ENCODE measurements around the gene SSC4D. TPM values are rescaled to one million over a fixed set of nuclear protein-coding genes. Genes with fewer than 3 reads are reported as not detected.

The SSC4D gene
- total and polyA plus RNA-seq, 9 of the 15 experiments (the other 6 are each of a cell fraction or from before 2014, with no cell fraction given) = 0.06 to 1.1 (median 0.85) TPM; not detected in 1

DNA sequence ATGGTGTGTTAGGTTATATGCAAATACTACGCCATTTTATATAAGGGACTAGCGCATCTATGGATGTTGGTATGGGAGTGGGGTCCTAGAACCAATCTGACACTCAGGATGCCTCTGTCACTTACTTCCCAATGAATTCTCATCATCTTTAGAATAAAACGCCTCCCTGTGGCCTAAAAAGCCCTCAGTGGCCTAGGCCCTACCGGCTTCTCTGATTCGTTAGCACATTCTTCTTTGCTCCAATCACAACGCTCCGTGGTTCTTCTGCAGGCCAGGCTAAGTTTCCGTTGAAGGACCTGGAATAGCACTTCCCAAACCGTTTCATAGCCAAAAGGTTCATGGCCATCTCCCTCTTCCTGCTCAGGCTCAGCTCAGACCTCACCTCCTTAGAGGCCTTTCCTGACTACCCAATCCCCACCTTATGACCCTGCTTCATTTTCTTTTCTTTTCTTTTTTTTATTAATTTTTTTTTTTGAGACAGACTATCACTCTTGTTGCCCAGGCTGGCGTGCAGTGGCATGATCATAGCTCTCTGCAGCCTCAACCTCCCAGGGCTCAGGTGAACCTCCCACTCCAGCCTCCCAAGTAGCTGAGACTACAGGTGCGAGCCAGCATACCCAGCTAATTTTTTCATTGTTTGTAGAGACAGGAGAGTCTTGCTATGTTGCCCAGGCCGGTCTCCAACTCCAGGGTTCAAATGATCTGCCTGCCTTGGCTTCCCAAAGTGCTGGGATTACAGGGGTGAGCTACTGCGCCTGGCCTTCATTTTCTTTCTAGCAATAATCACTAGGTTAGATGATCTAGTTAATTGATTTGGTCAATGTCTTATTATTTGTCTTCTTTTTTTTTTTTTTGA is 26.2 kb downstream of the SSC4D start (continued):
- peak; percentile 71 for TF ChIP-seq JUND (IDR thresholded peaks at IDR 0.05; ENCODE audit: borderline replicate concordance, low read depth, low read length)
- TF ChIP-seq JUND (tag; IDR thresholded peaks at IDR 0.05; ENCODE audit: borderline replicate concordance, low read depth, low read length) = peak; percentile 74; the same call in 2 of the 3 replicates
- TF ChIP-seq POLR2G (IDR thresholded peaks at IDR 0.05; ENCODE audit: low read depth, low read length) = no peak
- TF ChIP-seq BACH1 (tag; IDR thresholded peaks at IDR 0.05) = no peak
- TF ChIP-seq CHD4 (IDR thresholded peaks at IDR 0.05; ENCODE audit: insufficient read depth, insufficient replicate concordance, low read depth, low read length, poor library complexity, severe bottlenecking) = no peak
- TF ChIP-seq PHF21A (IDR thresholded peaks at IDR 0.05; ENCODE audit: borderline replicate concordance, low read depth) = peak; percentile 98; the same call in 1 of the 2 replicates
- TF ChIP-seq ZKSCAN1 (IDR thresholded peaks at IDR 0.05; ENCODE audit: low read depth, low read length) = no peak
- no peak for TF ChIP-seq ATF2 (CRISPR knock-in tag; IDR thresholded peaks at IDR 0.05)
- TF ChIP-seq, protein P1, sequence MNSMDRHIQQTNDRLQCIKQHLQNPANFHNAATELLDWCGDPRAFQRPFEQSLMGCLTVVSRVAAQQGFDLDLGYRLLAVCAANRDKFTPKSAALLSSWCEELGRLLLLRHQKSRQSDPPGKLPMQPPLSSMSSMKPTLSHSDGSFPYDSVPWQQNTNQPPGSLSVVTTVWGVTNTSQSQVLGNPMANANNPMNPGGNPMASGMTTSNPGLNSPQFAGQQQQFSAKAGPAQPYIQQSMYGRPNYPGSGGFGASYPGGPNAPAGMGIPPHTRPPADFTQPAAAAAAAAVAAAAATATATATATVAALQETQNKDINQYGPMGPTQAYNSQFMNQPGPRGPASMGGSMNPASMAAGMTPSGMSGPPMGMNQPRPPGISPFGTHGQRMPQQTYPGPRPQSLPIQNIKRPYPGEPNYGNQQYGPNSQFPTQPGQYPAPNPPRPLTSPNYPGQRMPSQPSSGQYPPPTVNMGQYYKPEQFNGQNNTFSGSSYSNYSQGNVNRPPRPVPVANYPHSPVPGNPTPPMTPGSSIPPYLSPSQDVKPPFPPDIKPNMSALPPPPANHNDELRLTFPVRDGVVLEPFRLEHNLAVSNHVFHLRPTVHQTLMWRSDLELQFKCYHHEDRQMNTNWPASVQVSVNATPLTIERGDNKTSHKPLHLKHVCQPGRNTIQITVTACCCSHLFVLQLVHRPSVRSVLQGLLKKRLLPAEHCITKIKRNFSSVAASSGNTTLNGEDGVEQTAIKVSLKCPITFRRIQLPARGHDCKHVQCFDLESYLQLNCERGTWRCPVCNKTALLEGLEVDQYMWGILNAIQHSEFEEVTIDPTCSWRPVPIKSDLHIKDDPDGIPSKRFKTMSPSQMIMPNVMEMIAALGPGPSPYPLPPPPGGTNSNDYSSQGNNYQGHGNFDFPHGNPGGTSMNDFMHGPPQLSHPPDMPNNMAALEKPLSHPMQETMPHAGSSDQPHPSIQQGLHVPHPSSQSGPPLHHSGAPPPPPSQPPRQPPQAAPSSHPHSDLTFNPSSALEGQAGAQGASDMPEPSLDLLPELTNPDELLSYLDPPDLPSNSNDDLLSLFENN (IDR thresholded peaks at IDR 0.05; ENCODE audit: low read depth in 2 of 2, low read length in 2 of 2) = no peak
- TF ChIP-seq POLR2AphosphoS2 (IDR thresholded peaks at IDR 0.05; ENCODE audit: low read length) = no peak
- no peak for TF ChIP-seq ZNF12 (CRISPR knock-in tag; IDR thresholded peaks at IDR 0.05)
- TF ChIP-seq LCOR (CRISPR knock-in tag; IDR thresholded peaks at IDR 0.05) = no peak
- no peak for TF ChIP-seq ILF3 (IDR thresholded peaks at IDR 0.05; ENCODE audit: borderline replicate concordance)
- no peak for TF ChIP-seq ZNF274 (IDR thresholded peaks at IDR 0.05; ENCODE audit: borderline replicate concordance, low read depth, low read length)
- TF ChIP-seq ZNF79 (CRISPR knock-in tag; IDR thresholded peaks at IDR 0.05; ENCODE audit: low read depth) = no peak
- TF ChIP-seq DEAF1 (CRISPR knock-in tag; IDR thresholded peaks at IDR 0.05) = 0 out of 2 replicates have a peak, but pooled peaks have one; percentile 11
- no peak for TF ChIP-seq ZNF384 (IDR thresholded peaks at IDR 0.05; ENCODE audit: low read depth, low read length)
- no peak for TF ChIP-seq E2F3 (CRISPR knock-in tag; IDR thresholded peaks at IDR 0.05)
- TF ChIP-seq SRSF3 (IDR thresholded peaks at IDR 0.05; ENCODE audit: insufficient read depth, low read length) = no peak
- TF ChIP-seq SNAPC5 (CRISPR knock-in tag; IDR thresholded peaks at IDR 0.05) = no peak
- TF ChIP-seq ARID2 (IDR thresholded peaks at IDR 0.05) = no peak

Data from K562 (cell line).